Left ventricle myocardium inferior (tissue), 1 donor: ENCODE measurements around the gene TMEM150B. TPM values are rescaled to one million over a fixed set of nuclear protein-coding genes. Genes with fewer than 3 reads are reported as not detected.

ENCODE experiments used
- DNase-seq: peaks from one replicate; pipeline ENCODE4 v3.0.0-alpha.2; 2020
- H3K27ac ChIP-seq: fragments of 200-600 bp; replicated peaks from 2 replicates; pipeline ENCODE4 v1.8.0; 2021
- H3K27me3 ChIP-seq: fragments of 200-600 bp; 2 replicates; pipeline ENCODE4 v1.8.0; 2021; ENCODE audit warnings: low read depth
- H3K36me3 ChIP-seq: fragments of 200-600 bp; 2 replicates; pipeline ENCODE4 v1.8.0; 2021
- H3K4me1 ChIP-seq: fragments of 200-600 bp; 2 replicates; pipeline ENCODE4 v1.8.0; 2021
- H3K4me3 ChIP-seq: fragments of 200-600 bp; 2 replicates; pipeline ENCODE4 v1.8.0; 2021; ENCODE audit warnings: mild to moderate bottlenecking, moderate library complexity
- H3K9me3 ChIP-seq: fragments of 200-600 bp; replicated peaks from 2 replicates; pipeline ENCODE4 v1.8.0; 2021
- intact Hi-C: fragments of 100-400 bp; cut with micrococcal nuclease; formaldehyde crosslinking; loops from one replicate; pipeline ENCODE4 v1.11.0; 2022
- total RNA-seq: library from RNA; stranded (reverse); fragmentation: NEBNext Ultra II Directional; extraction: Animal tissue kit (Norgen Biotek cat#: 25700); gene quantifications from one replicate; pipeline ENCODE4 v1.2.1, GENCODE V29; 2021
- TF ChIP-seq, protein P1 (sequence below): fragments of 200-600 bp; IDR thresholded peaks from 2 replicates; pipeline ENCODE4 v1.8.0; 2021; ENCODE audit warnings: antibody characterized with exemption, mild to moderate bottlenecking, borderline replicate concordance
- donor health status: DM: no; HTN: yes; CAD: no; lungs with severe emphysema.

TMEM150B gene
- total RNA-seq, 1 donor from 2014 or later: 2.0 TPM

DNA sequence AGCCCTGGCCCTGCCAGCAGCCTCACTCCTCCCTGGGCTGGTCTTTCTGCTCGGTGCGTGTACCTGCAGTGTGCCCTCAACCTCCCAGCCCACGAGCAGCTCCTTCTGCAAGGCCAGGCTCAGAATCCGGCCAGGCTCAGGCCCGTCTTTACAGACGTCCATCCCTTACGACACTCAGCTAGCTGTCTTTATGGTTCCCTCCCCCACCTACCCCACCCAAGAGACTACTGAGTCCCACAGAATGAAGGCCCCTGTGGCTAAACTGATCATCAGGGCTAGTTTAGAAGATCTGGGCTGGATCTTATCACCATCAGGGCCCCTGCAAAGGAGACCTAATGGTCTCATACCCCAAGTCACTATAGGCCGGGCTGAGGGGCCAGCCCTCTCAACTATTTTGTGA, 10.7 kb downstream of the TMEM150B start:
- no peaks in the 10 kb centered on the region for H3K36me3 ChIP-seq
- TF ChIP-seq, protein P1, sequence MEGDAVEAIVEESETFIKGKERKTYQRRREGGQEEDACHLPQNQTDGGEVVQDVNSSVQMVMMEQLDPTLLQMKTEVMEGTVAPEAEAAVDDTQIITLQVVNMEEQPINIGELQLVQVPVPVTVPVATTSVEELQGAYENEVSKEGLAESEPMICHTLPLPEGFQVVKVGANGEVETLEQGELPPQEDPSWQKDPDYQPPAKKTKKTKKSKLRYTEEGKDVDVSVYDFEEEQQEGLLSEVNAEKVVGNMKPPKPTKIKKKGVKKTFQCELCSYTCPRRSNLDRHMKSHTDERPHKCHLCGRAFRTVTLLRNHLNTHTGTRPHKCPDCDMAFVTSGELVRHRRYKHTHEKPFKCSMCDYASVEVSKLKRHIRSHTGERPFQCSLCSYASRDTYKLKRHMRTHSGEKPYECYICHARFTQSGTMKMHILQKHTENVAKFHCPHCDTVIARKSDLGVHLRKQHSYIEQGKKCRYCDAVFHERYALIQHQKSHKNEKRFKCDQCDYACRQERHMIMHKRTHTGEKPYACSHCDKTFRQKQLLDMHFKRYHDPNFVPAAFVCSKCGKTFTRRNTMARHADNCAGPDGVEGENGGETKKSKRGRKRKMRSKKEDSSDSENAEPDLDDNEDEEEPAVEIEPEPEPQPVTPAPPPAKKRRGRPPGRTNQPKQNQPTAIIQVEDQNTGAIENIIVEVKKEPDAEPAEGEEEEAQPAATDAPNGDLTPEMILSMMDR: no peak
- no peaks in the 10 kb centered on the region for H3K4me1 ChIP-seq
- H3K4me3 ChIP-seq: no peak overlapping the region
- H3K9me3 ChIP-seq: peaks cover 3% of the 10 kb centered on the region
- no peak overlapping the region for H3K27ac ChIP-seq
- intact Hi-C loops: no loop called here
- H3K27me3 ChIP-seq: peaks cover 3% of the 10 kb centered on the region
- no peak for DNase-seq

DNA sequence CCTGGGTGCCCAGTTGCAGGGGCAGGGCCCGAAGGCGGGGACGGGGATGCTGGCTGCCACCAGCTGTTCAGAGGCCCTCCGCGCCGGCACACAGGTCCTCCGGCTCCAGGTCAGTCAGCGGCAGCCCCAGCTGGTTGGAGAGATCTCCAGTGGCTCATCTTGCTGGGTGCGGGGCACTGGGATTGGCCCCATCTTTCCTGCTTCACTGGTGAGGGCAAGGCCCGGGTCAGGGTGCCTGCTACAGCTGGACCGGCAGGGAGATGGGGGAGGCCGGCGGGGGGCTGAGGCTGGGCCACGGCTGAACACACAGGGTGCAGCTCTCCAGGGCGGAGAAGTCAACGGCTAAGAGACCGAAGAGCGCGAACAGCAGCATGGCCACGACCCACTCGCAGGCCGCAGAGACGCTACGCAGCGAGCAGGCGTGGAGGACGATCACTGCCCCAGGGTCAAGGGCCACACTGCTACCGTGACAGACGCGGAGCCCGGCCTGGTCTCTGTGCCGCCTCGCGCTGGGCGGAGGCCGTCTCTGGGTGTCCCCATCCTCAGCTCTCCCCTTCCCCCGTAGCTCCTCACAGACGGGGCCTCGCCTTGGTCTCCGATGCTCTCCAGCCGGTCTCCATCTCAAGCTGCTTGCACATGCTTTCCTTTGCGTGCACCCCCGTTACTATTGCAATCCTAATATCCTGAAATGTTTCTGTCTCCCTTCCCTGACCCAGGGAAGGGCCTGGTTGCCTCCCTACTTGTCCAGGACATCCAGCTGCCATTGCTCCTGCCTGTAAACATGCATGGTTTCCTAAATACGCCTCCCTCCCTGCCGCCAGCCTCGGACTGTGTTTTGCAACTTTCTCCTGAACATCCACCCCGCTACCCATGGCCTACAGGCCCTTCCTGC, 12.3 kb downstream of the TMEM150B start:
- peaks cover 5% of the 10 kb centered on the region for H3K9me3 ChIP-seq
- no peaks in the 10 kb centered on the region for H3K27me3 ChIP-seq
- TF ChIP-seq, protein P1: no peak
- intact Hi-C loops: no loop called here
- no peak overlapping the region for H3K4me3 ChIP-seq
- no peak for DNase-seq
- no peaks in the 10 kb centered on the region for H3K36me3 ChIP-seq
- H3K27ac ChIP-seq: no peak overlapping the region
- no peaks in the 10 kb centered on the region for H3K4me1 ChIP-seq

DNA sequence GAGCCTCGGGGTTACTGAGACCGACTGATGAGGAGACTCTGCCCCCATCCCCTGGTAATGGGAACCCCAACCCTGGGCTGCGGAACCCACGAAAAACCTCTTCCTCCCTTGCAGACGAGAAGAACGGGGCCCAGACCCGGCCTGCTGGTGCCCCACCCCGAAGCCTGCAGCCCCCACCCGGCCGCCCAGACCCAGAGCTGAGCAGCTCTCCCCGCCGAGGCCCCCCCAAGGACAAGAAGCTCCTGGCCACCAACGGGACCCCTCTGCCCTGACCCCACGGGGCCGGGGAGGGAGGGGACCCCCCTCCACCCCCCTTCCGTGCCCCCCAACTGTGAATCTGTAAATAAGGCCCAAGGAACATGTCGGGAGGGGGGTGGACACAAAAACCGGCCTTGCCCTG, 13.3 kb downstream of the TMEM150B start:
- Histone ChIP-seq H3K9me3 (peaks cover 5% of the 10 kb centered on the region), H3K27ac (no peak overlapping the region), H3K36me3 (no peaks in the 10 kb centered on the region), H3K27me3 (no peaks in the 10 kb centered on the region), H3K4me1 (no peaks in the 10 kb centered on the region), H3K4me3 (no peak overlapping the region)
- intact Hi-C loops: no loop called here
- DNase-seq: no peak
- TF ChIP-seq, protein P1: no peak

DNA sequence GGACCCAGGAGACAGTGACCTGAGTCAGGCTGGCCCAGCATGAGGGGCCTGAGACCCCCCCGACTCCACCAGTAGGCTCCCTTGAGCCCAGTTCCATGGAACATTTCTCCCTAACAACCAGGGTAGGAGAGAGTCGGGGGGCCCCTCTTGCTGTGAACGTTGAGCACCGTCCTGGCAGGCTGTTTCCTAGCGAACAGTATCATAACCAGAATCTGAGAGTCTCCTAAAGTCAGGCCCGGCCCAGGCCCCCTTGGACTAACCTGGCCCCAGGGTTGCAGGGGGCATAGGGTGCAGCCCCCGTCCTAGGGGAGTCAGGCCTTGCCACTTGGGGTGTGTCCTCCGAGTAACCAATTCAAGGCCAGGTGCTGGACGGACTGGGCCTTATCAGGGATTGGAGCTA, 13.7 kb downstream of the TMEM150B start:
- H3K27ac ChIP-seq: no peak overlapping the region
- H3K9me3 ChIP-seq: peaks cover 5% of the 10 kb centered on the region
- H3K4me3 ChIP-seq: no peak overlapping the region
- no peaks in the 10 kb centered on the region for H3K36me3 ChIP-seq
- TF ChIP-seq, protein P1: no peak
- H3K27me3 ChIP-seq: no peaks in the 10 kb centered on the region
- H3K4me1 ChIP-seq: no peaks in the 10 kb centered on the region
- intact Hi-C loops: no loop called here
- DNase-seq: no peak

DNA sequence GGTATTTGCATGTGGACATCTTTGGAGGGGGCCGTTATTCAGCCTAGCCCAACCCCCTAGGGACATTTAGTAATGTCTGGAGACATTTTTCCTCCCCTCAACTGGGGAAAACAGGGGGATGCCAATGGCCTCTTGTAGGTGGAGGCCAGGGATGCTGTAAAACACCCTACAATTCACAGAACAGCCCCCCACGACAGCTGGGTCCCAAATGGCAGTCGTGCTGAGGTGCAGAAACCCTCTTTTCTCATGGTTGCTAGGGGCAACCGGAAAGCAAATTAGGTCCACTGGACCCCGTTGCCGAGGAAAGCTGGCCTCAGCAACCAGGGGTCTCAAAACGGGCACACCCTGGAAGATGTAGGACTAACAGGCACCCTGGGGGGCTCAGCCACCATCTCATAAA, 14.6 kb downstream of the TMEM150B start:
- Histone ChIP-seq H3K27ac (no peak overlapping the region), H3K4me3 (no peak overlapping the region), H3K9me3 (peaks cover 5% of the 10 kb centered on the region), H3K36me3 (no peaks in the 10 kb centered on the region), H3K4me1 (no peaks in the 10 kb centered on the region), H3K27me3 (no peaks in the 10 kb centered on the region)
- TF ChIP-seq, protein P1: no peak
- intact Hi-C loops: no loop called here
- no peak for DNase-seq
